T-helper 2 cell treated with Interferon-gamma antibody and Interleukin-4, amounts not matched to agents 100 ng/mL and 5 ng/mL, for 36 hours (primary cell): ENCODE measurements around the gene PIK3R1. TPM values are rescaled to one million over a fixed set of nuclear protein-coding genes. Genes with fewer than 3 reads are reported as not detected.

ENCODE experiments used
- intact Hi-C: fragments of 100-400 bp; cut with micrococcal nuclease; formaldehyde crosslinking; loops from one replicate; pipeline ENCODE4 v1.15.1; 2023
- total RNA-seq: library from RNA; stranded (reverse); gene quantifications from 2 replicates; pipeline ENCODE4 v1.2.3, GENCODE V29; 2022

Gene PIK3R1
- total RNA-seq, 1 donor from 2014 or later: 71.2 TPM

GRCh38 chr5:68266457-68266856 is 50.9 kb downstream of the PIK3R1 start:
- intact Hi-C loops: no loop called here

GRCh38 chr5:68267066-68267465 is 51.5 kb downstream of the PIK3R1 start:
- intact Hi-C loops: no loop called here

DNA sequence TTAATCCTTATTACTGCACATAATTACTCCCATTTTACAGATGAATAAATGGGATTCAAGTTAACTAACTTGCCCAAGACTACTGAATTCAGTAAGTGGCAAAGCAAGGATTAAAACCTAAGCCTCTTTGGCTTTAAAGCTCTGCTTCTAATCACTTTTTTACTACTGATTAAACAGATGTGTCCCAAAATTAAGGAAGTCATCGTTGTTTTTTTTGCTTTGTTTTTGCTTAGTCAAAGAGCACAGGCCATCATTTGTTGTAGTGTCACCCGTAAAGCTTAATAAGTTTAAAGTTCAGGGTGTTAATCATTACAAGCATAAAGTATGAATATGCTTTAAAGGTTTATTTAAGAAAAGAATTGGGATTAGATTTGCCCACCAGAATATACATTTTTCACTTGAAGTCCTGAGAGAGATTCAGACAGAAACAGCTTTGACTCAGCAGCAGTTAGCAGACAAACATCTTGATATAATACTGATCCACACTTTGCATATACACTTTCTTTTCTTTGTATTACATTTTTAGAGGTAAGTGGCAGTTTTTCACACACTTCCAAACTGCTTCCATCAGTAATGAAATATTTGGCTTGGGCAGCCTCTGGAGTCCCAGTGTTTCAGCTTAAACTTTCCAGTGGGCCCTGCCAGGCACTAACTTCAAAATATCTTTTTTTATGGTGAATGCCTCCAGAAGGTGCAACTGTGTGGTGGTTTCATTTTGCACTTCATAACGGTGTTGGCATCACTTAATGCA is 52.7 kb downstream of the PIK3R1 start:
- intact Hi-C loops: no loop called here

GRCh38 chr5:68268852-68269130 is 53.2 kb downstream of the PIK3R1 start:
- intact Hi-C loops: no loop called here

GRCh38 chr5:68269820-68270219 is 54.3 kb downstream of the PIK3R1 start:
- intact Hi-C loops: loop anchor here (2.0 kb wide), 1 partner anchor 15 kb away; no protein-coding TSS in a partner anchor

DNA sequence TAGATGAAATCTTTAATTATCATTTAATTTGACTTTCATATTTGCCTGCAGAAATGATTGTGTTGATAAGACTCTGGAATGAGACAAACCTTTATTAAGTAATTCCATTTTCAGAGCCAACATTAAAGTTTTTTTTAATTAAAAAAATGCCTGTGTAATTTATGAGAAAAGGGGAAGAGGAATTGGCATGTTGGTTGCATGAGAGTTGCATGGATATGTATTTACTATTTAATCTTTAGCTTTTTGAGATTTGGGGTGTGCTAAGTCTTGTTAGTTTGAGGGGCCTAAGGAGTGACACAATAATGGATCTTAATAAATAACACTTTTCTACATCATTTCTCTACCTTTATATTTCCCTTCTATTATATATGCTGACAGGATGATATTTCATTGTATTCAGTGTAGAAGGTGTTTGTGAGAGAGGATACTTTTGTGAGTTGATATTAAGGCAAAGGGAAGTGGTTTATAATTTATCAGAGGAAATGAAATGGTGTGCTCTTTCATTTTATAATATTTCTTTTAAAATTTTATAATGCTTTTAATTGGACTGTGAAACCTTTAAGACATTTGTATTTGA is 54.9 kb downstream of the PIK3R1 start:
- intact Hi-C loops: loop anchor here (2.0 kb wide), 1 partner anchor 16 kb away; no protein-coding TSS in a partner anchor

- intact Hi-C loops: loop anchor here (2.0 kb wide), 1 partner anchor 16 kb away; no protein-coding TSS in a partner anchor
These were observed 55.6 kb downstream of the PIK3R1 start for GRCh38 chr5:68271124-68271523.

- intact Hi-C loops: no loop called here
These were observed 56.7 kb downstream of the PIK3R1 start for GRCh38 chr5:68272289-68272688.

GRCh38 chr5:68273717-68274409 is 58.3 kb downstream of the PIK3R1 start:
- intact Hi-C loops: no loop called here

GRCh38 chr5:68274847-68275651 is 59.5 kb downstream of the PIK3R1 start:
- intact Hi-C loops: loop anchor here (5.0 kb wide), 1 partner anchor 38 kb away; no protein-coding TSS in a partner anchor

- intact Hi-C loops: loop anchor here (5.0 kb wide), 1 partner anchor 39 kb away; no protein-coding TSS in a partner anchor
These were observed 61.2 kb downstream of the PIK3R1 start for GRCh38 chr5:68276740-68277139.

DNA sequence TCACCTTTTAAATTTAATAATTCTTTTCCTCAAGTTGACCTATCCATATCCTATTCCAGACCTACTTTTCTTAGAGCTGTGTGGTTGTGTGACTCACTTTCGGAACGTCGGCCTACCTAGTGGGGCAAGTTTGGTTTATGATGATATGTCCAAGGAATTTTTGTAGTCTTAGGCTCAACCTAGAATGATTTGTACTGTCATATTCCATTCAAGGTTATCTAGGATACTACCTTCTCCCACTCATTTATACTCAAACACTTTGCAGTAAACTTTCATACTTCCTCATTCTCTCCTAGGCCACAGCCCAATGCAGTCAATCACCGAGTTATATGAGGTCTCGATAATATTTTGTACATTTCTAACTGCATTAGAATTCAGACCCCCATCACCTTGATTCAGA is 61.9 kb downstream of the PIK3R1 start:
- intact Hi-C loops: loop anchor here (5.0 kb wide), 1 partner anchor 40 kb away; no protein-coding TSS in a partner anchor

GRCh38 chr5:68279984-68280383 is 64.4 kb downstream of the PIK3R1 start:
- intact Hi-C loops: loop anchor here (1.0 to 10.0 kb wide), 8 partner anchors 8 to 612 kb away; partner anchors contain the start of gene PIK3R1

DNA sequence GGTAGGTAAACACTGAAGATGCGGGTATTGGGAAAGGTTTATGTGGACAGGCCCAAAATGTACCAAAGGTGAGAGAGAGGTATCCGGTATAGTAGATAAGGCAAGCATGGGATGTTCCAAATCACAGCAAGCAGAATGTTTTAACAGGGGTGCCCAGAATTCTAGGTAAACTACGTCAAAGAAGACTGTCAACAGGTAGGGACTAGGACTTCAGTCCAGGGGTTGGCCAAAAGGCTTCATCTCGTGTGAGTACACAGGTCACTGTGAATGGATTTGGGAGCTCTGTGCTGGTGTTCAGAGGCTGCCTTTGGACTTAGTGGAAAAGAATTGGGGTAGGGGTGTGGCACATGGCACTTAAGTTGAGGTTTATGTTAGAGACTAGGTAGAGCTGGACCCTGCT is 66.4 kb downstream of the PIK3R1 start:
- intact Hi-C loops: loop anchor here (5.0 to 10.0 kb wide), 3 partner anchors 253 to 610 kb away; no protein-coding TSS in a partner anchor

GRCh38 chr5:68283766-68284165 is 68.2 kb downstream of the PIK3R1 start:
- intact Hi-C loops: loop anchor here (5.0 to 10.0 kb wide), 3 partner anchors 251 to 609 kb away; no protein-coding TSS in a partner anchor

GRCh38 chr5:68285075-68285840 is 69.7 kb downstream of the PIK3R1 start:
- intact Hi-C loops: loop anchor here (5.0 to 10.0 kb wide), 5 partner anchors 97 to 677 kb away; no protein-coding TSS in a partner anchor

GRCh38 chr5:68285851-68286611 is 70.5 kb downstream of the PIK3R1 start:
- intact Hi-C loops: loop anchor here (1.0 to 10.0 kb wide), 8 partner anchors 96 to 721 kb away; no protein-coding TSS in a partner anchor

- intact Hi-C loops: loop anchor here (1.0 to 10.0 kb wide), 8 partner anchors 96 to 721 kb away; no protein-coding TSS in a partner anchor
These were observed 71.0 kb downstream of the PIK3R1 start for GRCh38 chr5:68286612-68286912.

DNA sequence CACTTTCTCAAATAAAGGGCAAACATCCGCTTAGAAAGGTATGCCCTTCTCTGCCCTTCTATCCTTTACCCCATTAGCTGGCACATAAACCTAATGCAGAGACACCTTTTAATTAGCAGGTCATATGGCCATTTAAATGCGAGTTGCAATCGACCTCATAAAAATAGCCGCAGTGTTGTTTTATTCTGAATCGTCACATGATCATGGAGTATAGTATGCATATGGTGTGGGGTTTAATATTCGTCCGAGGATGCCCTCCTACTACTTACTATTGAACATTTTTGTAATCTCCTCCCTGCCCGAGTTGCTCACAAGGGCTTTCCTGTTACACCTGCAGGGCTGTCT is 72.0 kb downstream of the PIK3R1 start:
- intact Hi-C loops: loop anchor here (5.0 to 10.0 kb wide), 5 partner anchors 95 to 675 kb away; no protein-coding TSS in a partner anchor
